Mucosa of descending colon (tissue), 3 donors: Measurements from ENCODE around the gene PRPF8. TPM values are rescaled to one million over a fixed set of nuclear protein-coding genes. Genes with fewer than 3 reads are reported as not detected.

Source experiments
- ATAC-seq: fragments of 200-7000 bp; cut with Tn5 transposase; one replicate; pipeline ENCODE4 v1.9.1; 2020; ENCODE audit warnings: mild to moderate bottlenecking, moderate library complexity
- DNase-seq, 3 donors: peaks; one replicate each; pipeline ENCODE4 v3.0.0-alpha.2; 2020
- H3K36me3 ChIP-seq: fragments of 200-600 bp; one replicate; pipeline ENCODE4 v1.8.0; 2021; ENCODE audit warnings: low read depth, mild to moderate bottlenecking
- H3K4me1 ChIP-seq: fragments of 200-600 bp; one replicate; pipeline ENCODE4 v1.8.0; 2021; ENCODE audit warnings: low read depth, mild to moderate bottlenecking
- H3K4me3 ChIP-seq: fragments of 200-600 bp; one replicate; pipeline ENCODE4 v1.8.0; 2021; ENCODE audit warnings: mild to moderate bottlenecking
- H3K9me3 ChIP-seq: fragments of 200-600 bp; one replicate; pipeline ENCODE4 v1.8.0; 2021; ENCODE audit warnings: mild to moderate bottlenecking
- CTCF ChIP-seq: fragments of 200-600 bp; IDR thresholded peaks from one replicate; pipeline ENCODE4 v1.8.0; 2022; ENCODE audit warnings: antibody characterized with exemption, mild to moderate bottlenecking
- intact Hi-C, 2 donors: fragments of 100-400 bp; cut with DNase I in 1 of 2; cut with micrococcal nuclease in 1 of 2; formaldehyde crosslinking; loops; one replicate each; pipeline versions ENCODE4 v1.11.0 to v1.11.1; 2022; cut with DNase I, micrococcal nuclease
- long read RNA-seq, 2 donors: library from polyadenylated mRNA; unstranded; transcript quantifications; one replicate each; pipeline ENCODE4 v2.0.0, GENCODE V29; 2019 to 2021
- total RNA-seq, 3 donors: library from RNA; stranded (reverse); fragmentation: NEBNext Ultra II Directional in 2 of 3; extraction: Animal tissue kit (Norgen Biotek cat#: 25700) in 2 of 3; gene quantifications; one replicate each; pipeline versions ENCODE4 v1.2.1 to v1.2.4, GENCODE V29; 2021 to 2023
- donor health status: DM: no; HTN: no; CAD: no; lungs with moderate emphysema.
- donor health status: DM: no; HTN: no; CAD: no.
- donor health status: DM: no; HTN: yes; CAD: no.

PRPF8 gene
- 100 to 1,000 TPM; 214 to 238 (median 222) TPM for total RNA-seq
- long read RNA-seq, donor 1, full-length matches to known transcripts, result 2 of 71 reads
- long read RNA-seq, donor 1, partial matches to known transcripts, result 62 of 71 reads
- long read RNA-seq, donor 1, other reads (novel, unspliced or antisense), result 7 of 71 reads
- long read RNA-seq, donor 2, partial matches to known transcripts, result 3 of 3 reads
- long read RNA-seq, donor 2, other reads (novel, unspliced or antisense), result 0 of 3 reads

- peak within 1 kb of the TSS; percentile 80 for H3K4me3 ChIP-seq
- TF ChIP-seq CTCF, result no peak
- ATAC-seq, result peak; percentile 100
- intact Hi-C loops, result no loop called here
- H3K4me1 ChIP-seq, result peaks cover 17% of the 10 kb centered on the region
- no peaks in the 10 kb centered on the region for H3K9me3 ChIP-seq
- H3K36me3 ChIP-seq, result peaks cover 5% of the 10 kb centered on the region
- peak; percentile 98 for DNase-seq
These were observed at the start of gene PRPF8 for GRCh38 chr17:1684378-1685189. Gene PRPF8 (minus strand): TSS chr17:1684867. CDS start chr17:1684571, 296 bp downstream.

- no peak for DNase-seq
- H3K36me3 ChIP-seq, result peaks cover 2% of the 10 kb centered on the region
- H3K4me3 ChIP-seq, result no peak overlapping the region
- peaks cover 3% of the 10 kb centered on the region for H3K4me1 ChIP-seq
- TF ChIP-seq CTCF, result no peak
- no peaks in the 10 kb centered on the region for H3K9me3 ChIP-seq
- ATAC-seq, result no peak
- intact Hi-C loops, result no loop called here
These were observed 49.1 kb upstream of the PRPF8 start for GRCh38 chr17:1733759-1734158.

- no peak for TF ChIP-seq CTCF
- no peak for DNase-seq
- peaks cover 3% of the 10 kb centered on the region for H3K4me1 ChIP-seq
- no peaks in the 10 kb centered on the region for H3K9me3 ChIP-seq
- intact Hi-C loops, result no loop called here
- no peak for ATAC-seq
- H3K4me3 ChIP-seq, result no peak overlapping the region
- peaks cover 2% of the 10 kb centered on the region for H3K36me3 ChIP-seq
These were observed 48.2 kb upstream of the PRPF8 start for GRCh38 chr17:1732833-1733321.

GRCh38 chr17:1732241-1732832, 47.7 kb upstream of the PRPF8 start:
- DNase-seq (no peak), ATAC-seq (no peak)
- intact Hi-C loops, result no loop called here
- Histone ChIP-seq H3K4me1 (peaks cover 3% of the 10 kb centered on the region), H3K9me3 (no peaks in the 10 kb centered on the region), H3K4me3 (no peak overlapping the region), H3K36me3 (peaks cover 1% of the 10 kb centered on the region)
- no peak for TF ChIP-seq CTCF

GRCh38 chr17:1731194-1731506, 46.5 kb upstream of the PRPF8 start:
- H3K9me3 ChIP-seq, result no peaks in the 10 kb centered on the region
- no peak for DNase-seq
- no peaks in the 10 kb centered on the region for H3K36me3 ChIP-seq
- intact Hi-C loops, result no loop called here
- ATAC-seq, result no peak
- no peak overlapping the region for H3K4me3 ChIP-seq
- no peak for TF ChIP-seq CTCF
- H3K4me1 ChIP-seq, result peaks cover 8% of the 10 kb centered on the region
